ENCODE data around the gene FAM234B.

The FAM234B gene

GRCh38 chr12:13104409-13104808 lies 60.2 kb downstream of the FAM234B start:
- DNase-seq (ENCODE audit: low read depth): no peak
- no peak overlapping the region for H3K4me3 ChIP-seq (ENCODE audit: control insufficient read depth, low read depth, low read length)
- no peak for TF ChIP-seq CTCF (IDR thresholded peaks at IDR 0.05; ENCODE audit: control insufficient read depth, insufficient read depth, low read depth, low read length, missing control alignments)

- H3K4me3 ChIP-seq (ENCODE audit: control insufficient read depth, low read depth, low read length): no peak overlapping the region
- no peak for TF ChIP-seq CTCF (IDR thresholded peaks at IDR 0.05; ENCODE audit: control insufficient read depth, insufficient read depth, low read depth, low read length, missing control alignments)
- DNase-seq (ENCODE audit: low read depth): no peak
Observed at GRCh38 chr12:13105781-13106180, 61.6 kb downstream of the FAM234B start.

GRCh38 chr12:13106666-13107065 lies 62.5 kb downstream of the FAM234B start:
- DNase-seq (ENCODE audit: low read depth): no peak

GRCh38 chr12:13112968-13113367 lies 68.8 kb downstream of the FAM234B start:
- TF ChIP-seq CTCF (IDR thresholded peaks at IDR 0.05; ENCODE audit: control insufficient read depth, insufficient read depth, low read depth, low read length, missing control alignments): no peak
- no peak overlapping the region for H3K4me3 ChIP-seq (ENCODE audit: control insufficient read depth, low read depth, low read length)
- DNase-seq (ENCODE audit: low read depth): no peak

More at GRCh38 chr12:13106666-13107065, 62.5 kb downstream of the FAM234B start:
- H3K4me3 ChIP-seq (ENCODE audit: control insufficient read depth, low read depth, low read length): no peak overlapping the region
- no peak for TF ChIP-seq CTCF (IDR thresholded peaks at IDR 0.05; ENCODE audit: control insufficient read depth, insufficient read depth, low read depth, low read length, missing control alignments)

GRCh38 chr12:13114251-13115052 lies 70.3 kb downstream of the FAM234B start:
- no peak overlapping the region for H3K4me3 ChIP-seq (ENCODE audit: control insufficient read depth, low read depth, low read length)
- no peak for DNase-seq (ENCODE audit: low read depth)
- no peak for TF ChIP-seq CTCF (IDR thresholded peaks at IDR 0.05; ENCODE audit: control insufficient read depth, insufficient read depth, low read depth, low read length, missing control alignments)

- no peak for TF ChIP-seq CTCF (IDR thresholded peaks at IDR 0.05; ENCODE audit: control insufficient read depth, insufficient read depth, low read depth, low read length, missing control alignments)
- no peak overlapping the region for H3K4me3 ChIP-seq (ENCODE audit: control insufficient read depth, low read depth, low read length)
- no peak for DNase-seq (ENCODE audit: low read depth)
Observed at GRCh38 chr12:13116259-13116658, 72.1 kb downstream of the FAM234B start.
